NCI-H82 treated with DMSO at 0.1 percent for 48 hours (cell line): ENCODE results near the gene ATF7.

Source experiments
- DNase-seq: peaks from one replicate; lab custom pipeline; 2025; ENCODE audit not compliant: unreplicated experiment; lab: John Stamatoyannopoulos, UW

The ATF7 gene

GRCh38 chr12:53532021-53532420, 94.2 kb downstream of the ATF7 start:
- DNase-seq, result no peak

GRCh38 chr12:53530920-53531319, 95.3 kb downstream of the ATF7 start:
- no peak for DNase-seq

GRCh38 chr12:53530061-53530460, 96.1 kb downstream of the ATF7 start:
- peak; percentile 16 for DNase-seq

- no peak for DNase-seq
These were observed 101.7 kb downstream of the ATF7 start for GRCh38 chr12:53524476-53524875.

GRCh38 chr12:53523131-53523530, 103.1 kb downstream of the ATF7 start:
- no peak for DNase-seq

GRCh38 chr12:53518381-53518780, 107.8 kb downstream of the ATF7 start:
- DNase-seq, result no peak

- no peak for DNase-seq
These were observed 109.3 kb downstream of the ATF7 start for GRCh38 chr12:53516758-53517455.

- no peak for DNase-seq
These were observed 110.9 kb downstream of the ATF7 start for GRCh38 chr12:53515291-53515680.

- DNase-seq, result no peak
These were observed 111.4 kb downstream of the ATF7 start for GRCh38 chr12:53514628-53515290.

- DNase-seq, result no peak
These were observed 112.3 kb downstream of the ATF7 start for GRCh38 chr12:53513712-53514410.

- DNase-seq, result no peak
These were observed 115.9 kb downstream of the ATF7 start for GRCh38 chr12:53510181-53510812.

GRCh38 chr12:53508534-53509170, 117.5 kb downstream of the ATF7 start:
- peak; percentile 89 for DNase-seq

- no peak for DNase-seq
These were observed 118.6 kb downstream of the ATF7 start for GRCh38 chr12:53507603-53507885.

GRCh38 chr12:53506881-53507602, 119.1 kb downstream of the ATF7 start, which contains the start of gene NPFF:
Gene NPFF (minus strand): TSS chr12:53507484. CDS start chr12:53507474, 10 bp downstream.
- DNase-seq, result no peak

GRCh38 chr12:53506450-53506785, 119.8 kb downstream of the ATF7 start:
- DNase-seq, result no peak

GRCh38 chr12:53505555-53506449, 120.4 kb downstream of the ATF7 start:
- no peak for DNase-seq

GRCh38 chr12:53505086-53505485, 121.1 kb downstream of the ATF7 start:
- DNase-seq, result no peak

GRCh38 chr12:53504004-53504920, 121.9 kb downstream of the ATF7 start:
- no peak for DNase-seq
